GM21367 (cell line): ENCODE results near the gene ARHGEF10L.
"Not testable (repeated sequence)": the region's sequence is repeated elsewhere in the genome, so short reads cannot be mapped to it uniquely, and the experiment has no call there.

Source experiments
- ATAC-seq: cut with Tn5 transposase; IDR thresholded peaks from one replicate; pipeline ENCODE4 v1.9.1; 2021; ENCODE audit not compliant: unreplicated experiment

Gene ARHGEF10L

GRCh38 chr1:17539477-17540254 is at the start of gene ARHGEF10L:
Gene ARHGEF10L (plus strand): TSS chr1:17539698. CDS start chr1:17580596, 40,898 bp downstream.
- no peak for ATAC-seq

GRCh38 chr1:17489768-17490417 is 49.6 kb upstream of the ARHGEF10L start:
- not testable (repeated sequence) for ATAC-seq

- ATAC-seq: not testable (repeated sequence)
Observed at GRCh38 chr1:17490667-17491066, 48.8 kb upstream of the ARHGEF10L start.

- no peak for ATAC-seq
Observed at GRCh38 chr1:17494114-17494729, 45.3 kb upstream of the ARHGEF10L start.

- ATAC-seq: no peak
Observed at GRCh38 chr1:17496419-17496818, 43.1 kb upstream of the ARHGEF10L start.

GRCh38 chr1:17498214-17498613 is 41.3 kb upstream of the ARHGEF10L start:
- no peak for ATAC-seq

- no peak for ATAC-seq
Observed at GRCh38 chr1:17502326-17502778, 37.1 kb upstream of the ARHGEF10L start.

GRCh38 chr1:17503146-17503545 is 36.4 kb upstream of the ARHGEF10L start:
- no peak for ATAC-seq

GRCh38 chr1:17507200-17507599 is 32.3 kb upstream of the ARHGEF10L start:
- not testable (repeated sequence) for ATAC-seq

- ATAC-seq: no peak
Observed at GRCh38 chr1:17507915-17508314, 31.6 kb upstream of the ARHGEF10L start.

- no peak for ATAC-seq
Observed at GRCh38 chr1:17509363-17509762, 30.1 kb upstream of the ARHGEF10L start.

GRCh38 chr1:17510138-17510537 is 29.4 kb upstream of the ARHGEF10L start:
- ATAC-seq: no peak

- no peak for ATAC-seq
Observed at GRCh38 chr1:17511188-17511587, 28.3 kb upstream of the ARHGEF10L start.

GRCh38 chr1:17513131-17513530 is 26.4 kb upstream of the ARHGEF10L start:
- ATAC-seq: no peak

- ATAC-seq: no peak
Observed at GRCh38 chr1:17514776-17515175, 24.7 kb upstream of the ARHGEF10L start.

- ATAC-seq: no peak
Observed at GRCh38 chr1:17515902-17516301, 23.6 kb upstream of the ARHGEF10L start.

GRCh38 chr1:17516303-17517214 is 22.9 kb upstream of the ARHGEF10L start:
- no peak for ATAC-seq

- ATAC-seq: no peak
Observed at GRCh38 chr1:17520041-17520440, 19.5 kb upstream of the ARHGEF10L start.

GRCh38 chr1:17520473-17521319 is 18.8 kb upstream of the ARHGEF10L start:
- no peak for ATAC-seq
